ENCODE measurements around the gene ZNF268.

GRCh38 chr12:133236144-133236543 is 54.8 kb downstream of the ZNF268 start:
- no peak for TF ChIP-seq RAD21 (IDR thresholded peaks at IDR 0.05)
- TF ChIP-seq EGR1 (IDR thresholded peaks at IDR 0.05; ENCODE audit: low read depth in 2 of 2), result no peak
- TF ChIP-seq, protein P1, sequence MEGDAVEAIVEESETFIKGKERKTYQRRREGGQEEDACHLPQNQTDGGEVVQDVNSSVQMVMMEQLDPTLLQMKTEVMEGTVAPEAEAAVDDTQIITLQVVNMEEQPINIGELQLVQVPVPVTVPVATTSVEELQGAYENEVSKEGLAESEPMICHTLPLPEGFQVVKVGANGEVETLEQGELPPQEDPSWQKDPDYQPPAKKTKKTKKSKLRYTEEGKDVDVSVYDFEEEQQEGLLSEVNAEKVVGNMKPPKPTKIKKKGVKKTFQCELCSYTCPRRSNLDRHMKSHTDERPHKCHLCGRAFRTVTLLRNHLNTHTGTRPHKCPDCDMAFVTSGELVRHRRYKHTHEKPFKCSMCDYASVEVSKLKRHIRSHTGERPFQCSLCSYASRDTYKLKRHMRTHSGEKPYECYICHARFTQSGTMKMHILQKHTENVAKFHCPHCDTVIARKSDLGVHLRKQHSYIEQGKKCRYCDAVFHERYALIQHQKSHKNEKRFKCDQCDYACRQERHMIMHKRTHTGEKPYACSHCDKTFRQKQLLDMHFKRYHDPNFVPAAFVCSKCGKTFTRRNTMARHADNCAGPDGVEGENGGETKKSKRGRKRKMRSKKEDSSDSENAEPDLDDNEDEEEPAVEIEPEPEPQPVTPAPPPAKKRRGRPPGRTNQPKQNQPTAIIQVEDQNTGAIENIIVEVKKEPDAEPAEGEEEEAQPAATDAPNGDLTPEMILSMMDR (IDR thresholded peaks at IDR 0.05; ENCODE audit: low read depth, low read length, missing input control), result no peak
- no peak for TF ChIP-seq JUND (IDR thresholded peaks at IDR 0.05)
- no peak for TF ChIP-seq YY1 (IDR thresholded peaks at IDR 0.05)
- TF ChIP-seq REST (IDR thresholded peaks at IDR 0.05), result no peak
- TF ChIP-seq GABPA (IDR thresholded peaks at IDR 0.05 in 1 of 2, conservative IDR thresholded peaks at IDR 0.05 in 1 of 2), result no peak

Measured in liver (tissue), 3 donors.